H4 (cell line): ENCODE measurements around the gene ZC3H8. TPM values are rescaled to one million over a fixed set of nuclear protein-coding genes. Genes with fewer than 3 reads are reported as not detected.
"Not testable (repeated sequence)": the region's sequence is repeated elsewhere in the genome, so short reads cannot be mapped to it uniquely, and the experiment has no call there.

ENCODE experiments used
- DNase-seq: peaks from one replicate; pipeline ENCODE4 v3.0.0-alpha.2; 2015; ENCODE audit warnings: low spot score
- total RNA-seq: library from RNA; depleted of rRNA; stranded (reverse); fragments of >200 nt; shearing (Covaris generic); gene quantifications from 2 replicates; pipeline ENCODE4 v1.2.3, GENCODE V29; 2014

Gene ZC3H8
- total RNA-seq, 1 experiment from 2014 or later: 5.6 TPM

DNA sequence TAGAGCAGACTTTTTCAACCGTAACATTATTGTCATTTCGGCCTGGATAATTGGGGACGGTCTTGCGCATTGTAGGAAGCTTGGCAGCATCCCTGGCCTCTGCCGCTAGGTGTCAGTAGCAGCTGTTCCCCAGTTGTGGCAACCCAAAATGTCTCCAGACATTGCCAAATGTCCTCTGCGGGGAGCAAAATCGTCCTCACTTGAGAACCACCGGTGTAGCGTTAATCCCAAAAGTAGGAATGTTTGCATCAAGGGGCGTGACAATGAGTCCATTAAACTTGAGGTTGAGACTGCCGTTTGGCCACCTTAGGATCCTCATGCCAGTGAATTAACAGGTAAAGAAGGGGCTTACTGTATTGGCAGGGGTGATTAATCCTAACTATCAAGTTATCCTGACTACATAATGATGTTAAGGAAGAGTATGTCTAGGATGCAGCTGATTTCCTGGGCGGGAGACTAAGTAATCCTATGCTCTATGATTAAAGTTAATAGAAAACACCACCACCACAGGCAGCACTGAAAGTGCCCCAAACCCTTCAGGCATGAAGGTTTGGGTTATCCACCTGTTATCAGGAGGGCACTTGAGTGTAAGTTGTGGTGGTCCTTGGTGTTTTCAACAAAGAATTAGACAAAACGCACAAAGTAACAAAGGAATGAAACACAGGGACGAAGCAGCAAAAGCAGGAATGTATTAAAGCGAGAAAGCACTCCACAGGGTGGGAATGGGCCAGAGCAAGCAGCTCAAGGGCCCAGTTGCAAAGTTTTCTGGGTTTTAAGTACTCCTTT lies 4.9 kb upstream of the ZC3H8 start:
- DNase-seq: peak; percentile 53

DNA sequence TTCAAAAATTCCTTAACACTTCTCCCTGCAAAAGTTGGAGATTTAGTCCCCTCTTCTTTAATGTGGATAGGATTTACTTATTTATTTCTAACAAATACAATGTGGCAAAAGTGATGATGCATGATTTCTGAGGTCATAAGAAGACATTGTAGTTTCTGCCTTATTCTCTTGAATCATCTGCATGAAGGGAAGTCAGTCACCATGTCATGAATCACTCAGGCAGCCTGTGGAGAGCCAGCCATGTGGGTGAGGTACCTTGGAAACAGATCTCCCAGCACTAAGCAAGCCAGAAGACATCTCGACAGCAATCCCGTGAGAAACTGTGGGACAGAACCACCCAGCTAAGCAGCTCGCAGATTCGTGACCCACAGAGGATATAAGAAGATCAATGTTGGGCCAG lies 2.7 kb upstream of the ZC3H8 start:
- DNase-seq: no peak

DNA sequence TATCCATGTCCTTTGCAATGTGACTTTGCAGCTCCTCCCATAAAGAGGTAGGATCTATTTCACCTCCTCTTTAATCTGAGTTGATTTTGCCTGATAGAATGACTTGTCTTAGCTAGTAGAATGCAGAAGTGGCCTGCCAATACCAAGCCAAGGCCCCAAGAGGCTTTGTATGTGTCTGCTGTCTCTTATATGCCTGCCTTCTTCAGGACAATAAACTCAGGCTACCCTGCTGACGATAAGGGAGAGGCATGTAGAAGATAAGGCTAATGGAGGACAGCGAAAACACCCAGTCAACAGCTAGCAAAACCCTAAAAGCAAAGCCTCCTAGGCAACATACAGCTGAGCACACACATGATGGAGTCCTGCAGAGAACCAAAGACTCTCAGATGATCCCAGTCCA lies 1.8 kb upstream of the ZC3H8 start:
- no peak for DNase-seq

DNA sequence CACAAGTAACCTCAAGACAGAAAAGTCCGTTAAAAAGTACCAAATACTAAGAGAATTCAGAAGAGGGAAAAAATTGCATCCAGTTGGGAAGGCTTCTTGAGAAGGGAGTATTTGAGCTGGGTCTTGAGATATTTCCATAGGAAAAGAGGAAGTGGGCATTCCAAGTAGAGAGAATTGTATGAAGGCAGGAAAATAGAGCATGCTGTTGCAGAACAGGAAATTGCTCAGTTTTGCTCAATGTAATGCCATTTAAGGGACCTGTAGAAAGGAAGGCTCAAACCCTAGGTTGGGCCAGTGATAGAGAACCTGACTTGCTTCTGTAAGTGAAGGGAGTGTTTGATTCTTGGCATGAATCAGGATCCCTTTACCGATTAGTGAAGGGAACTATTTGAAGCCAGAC lies 1.0 kb upstream of the ZC3H8 start:
- no peak for DNase-seq

DNA sequence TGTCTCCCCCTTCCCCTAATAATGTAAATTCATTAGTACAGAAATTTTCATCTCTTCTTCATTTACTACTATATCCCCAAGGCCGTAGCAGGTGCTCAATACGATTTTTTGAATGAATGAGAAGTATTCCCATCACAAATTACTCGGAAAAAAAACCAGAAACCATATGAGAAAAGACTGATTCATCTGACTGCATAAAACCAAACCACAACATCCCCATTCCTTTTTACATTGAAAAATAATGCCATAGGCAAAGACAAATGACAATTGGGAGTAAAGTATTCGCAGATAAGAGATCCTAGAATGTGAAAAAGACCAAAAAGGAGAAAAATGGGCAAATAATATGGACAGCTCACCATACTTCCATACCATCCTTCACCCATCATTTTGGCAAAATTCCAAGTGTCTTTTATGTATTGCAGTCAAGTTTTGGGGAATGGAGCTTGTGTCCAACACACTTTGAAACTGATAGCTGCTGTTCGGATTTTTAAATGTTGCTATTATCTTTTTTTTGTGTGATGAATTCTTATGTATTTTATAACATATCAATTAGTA lies 1.5 kb downstream of the ZC3H8 start:
- DNase-seq: no peak

DNA sequence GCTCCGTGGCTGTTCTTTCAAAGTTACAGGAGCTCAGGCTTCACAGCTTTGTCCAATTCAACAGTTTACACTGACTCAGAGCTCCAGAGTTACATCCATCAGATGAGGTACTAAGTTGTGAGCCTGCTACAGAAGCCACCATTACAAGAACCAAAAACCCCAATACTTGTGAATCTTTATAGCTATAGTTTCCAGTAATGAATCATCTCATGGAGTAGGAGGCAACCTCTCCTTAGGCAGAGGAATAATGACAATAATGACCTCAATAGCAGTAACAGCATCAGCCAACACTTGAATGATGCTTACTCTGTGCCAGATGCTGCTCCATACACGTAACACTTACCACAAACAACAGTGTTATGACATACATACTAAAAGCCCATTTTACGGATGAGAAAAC lies 3.6 kb downstream of the ZC3H8 start:
- no peak for DNase-seq

DNA sequence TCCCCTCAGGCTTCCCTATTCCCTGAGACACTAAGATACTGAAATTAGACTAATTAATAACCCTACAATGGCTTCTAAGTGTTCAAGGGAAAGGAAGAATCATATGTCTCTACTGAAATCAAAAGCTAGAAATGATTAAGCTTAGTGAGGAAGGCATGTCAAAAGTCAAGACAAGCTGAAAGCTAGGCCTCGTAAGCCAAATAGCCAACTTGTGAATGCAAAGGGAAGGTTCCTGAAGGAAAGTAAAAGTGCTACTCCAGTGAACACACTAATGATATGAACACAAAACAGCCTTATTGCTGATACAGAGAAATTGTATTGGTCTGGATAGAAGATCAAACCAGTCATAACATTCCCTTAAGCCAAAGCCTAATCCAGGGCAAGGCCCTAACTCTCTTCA lies 10.0 kb downstream of the ZC3H8 start:
- DNase-seq: no peak

DNA sequence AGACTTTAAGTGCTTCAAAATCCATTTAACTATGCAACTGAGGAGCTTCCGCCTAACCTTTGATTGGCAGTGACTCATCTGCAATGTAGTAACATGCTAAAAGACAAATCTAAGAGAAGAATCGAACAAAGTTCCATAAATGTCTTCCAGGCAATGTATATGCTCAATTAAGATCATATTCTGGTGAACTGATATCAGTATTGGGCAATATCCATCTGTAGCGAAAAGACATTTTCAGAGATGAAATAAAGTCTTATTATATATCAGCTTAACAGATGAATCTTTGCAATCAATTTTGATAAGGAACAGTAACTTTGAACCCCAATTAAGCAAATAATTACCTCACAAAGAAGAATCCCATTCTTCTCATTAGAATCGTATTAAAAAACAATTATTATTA lies 11.6 kb downstream of the ZC3H8 start:
- DNase-seq: no peak

DNA sequence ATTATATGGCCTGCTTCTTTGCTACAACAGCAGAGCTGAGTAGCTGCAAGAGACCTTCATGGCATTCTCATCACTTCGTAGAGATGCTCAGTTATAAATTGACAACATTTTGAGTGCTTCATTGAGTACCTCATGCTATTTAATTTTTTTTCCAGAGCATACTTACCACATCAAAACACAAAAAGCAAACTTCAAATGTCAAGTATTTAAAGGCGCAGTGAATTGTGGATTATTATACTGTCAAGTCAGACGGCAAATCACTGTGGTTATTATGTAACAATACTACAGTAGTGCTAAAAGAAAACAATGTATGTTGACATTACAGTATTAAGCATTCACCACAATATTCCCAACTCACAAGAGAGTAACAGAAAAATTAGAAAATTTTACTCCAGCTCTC lies 12.5 kb downstream of the ZC3H8 start:
- DNase-seq: no peak

DNA sequence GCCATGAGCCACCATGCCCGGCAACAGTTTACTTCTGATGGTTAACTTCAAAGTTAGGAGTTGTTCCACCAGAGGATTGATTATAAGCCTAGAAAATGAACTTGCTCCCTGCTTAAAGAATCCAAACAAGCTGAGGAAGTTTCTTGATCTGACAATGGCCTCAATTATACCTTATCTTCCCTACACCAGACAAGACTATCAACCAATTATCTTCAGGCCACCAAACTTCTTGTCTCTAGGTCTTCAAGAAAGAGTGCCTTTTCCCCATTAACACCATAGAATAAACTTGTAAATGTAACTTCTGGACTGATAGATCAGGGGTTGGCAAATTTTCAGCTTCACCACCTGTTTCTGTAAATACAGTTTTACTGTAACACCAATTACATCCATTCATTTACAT lies 15.0 kb downstream of the ZC3H8 start:
- DNase-seq: no peak

DNA sequence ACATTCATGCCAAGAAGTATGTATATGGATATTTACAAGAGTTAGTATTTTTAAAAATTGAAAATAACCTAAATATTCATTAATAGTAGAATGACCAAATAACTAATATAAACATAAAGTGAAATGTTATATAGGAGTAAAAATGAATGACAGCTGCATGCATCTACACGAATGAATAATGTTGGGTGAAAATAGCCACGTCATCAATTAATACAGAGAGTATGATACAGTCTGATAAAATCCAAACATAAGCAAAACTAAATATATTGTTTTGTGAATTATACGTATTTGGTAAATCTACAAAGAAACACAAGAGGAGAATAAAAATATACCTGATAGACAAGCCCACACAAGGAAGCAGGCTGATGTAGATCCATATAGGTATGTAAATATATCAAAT lies 24.5 kb downstream of the ZC3H8 start:
- DNase-seq: no peak

DNA sequence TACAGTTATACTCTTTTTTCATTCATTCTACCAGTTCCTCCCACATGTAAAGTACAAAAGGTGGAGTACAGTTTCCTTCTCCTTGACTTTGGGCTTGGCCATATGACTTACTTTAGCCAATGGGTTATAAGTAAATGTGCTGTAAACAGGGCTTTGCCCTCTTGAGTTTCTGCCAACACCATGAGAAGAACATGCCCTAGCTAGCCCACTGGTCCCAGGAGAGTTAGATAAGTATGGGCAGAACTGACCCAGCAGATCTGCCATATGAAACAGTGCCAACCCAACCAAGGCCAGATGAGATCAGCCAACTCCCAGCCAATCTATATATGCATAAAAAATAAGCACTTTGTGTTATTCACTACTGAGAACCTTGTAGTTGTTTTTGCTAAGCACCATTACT lies 25.5 kb downstream of the ZC3H8 start:
- peak; percentile 40 for DNase-seq

DNA sequence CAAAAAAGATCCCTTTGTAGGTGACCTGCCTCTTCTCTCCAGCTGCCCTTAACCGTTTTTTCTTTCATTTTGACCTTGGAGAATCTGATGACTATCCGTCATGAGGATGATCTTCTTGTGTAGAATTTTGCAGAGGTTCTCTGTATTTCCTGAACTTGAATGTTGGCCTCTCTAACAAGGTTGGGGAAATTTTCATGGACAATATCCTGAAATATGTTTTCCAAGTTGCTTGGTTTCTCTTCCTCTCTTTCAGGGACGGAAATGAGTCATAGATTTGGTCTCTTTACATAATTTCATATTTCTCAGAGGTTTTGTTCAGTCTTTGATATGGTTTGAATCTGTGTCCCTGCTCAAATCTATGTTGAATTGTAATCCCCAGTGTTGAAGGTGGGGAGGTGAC lies 34.0 kb downstream of the ZC3H8 start:
- no peak for DNase-seq

DNA sequence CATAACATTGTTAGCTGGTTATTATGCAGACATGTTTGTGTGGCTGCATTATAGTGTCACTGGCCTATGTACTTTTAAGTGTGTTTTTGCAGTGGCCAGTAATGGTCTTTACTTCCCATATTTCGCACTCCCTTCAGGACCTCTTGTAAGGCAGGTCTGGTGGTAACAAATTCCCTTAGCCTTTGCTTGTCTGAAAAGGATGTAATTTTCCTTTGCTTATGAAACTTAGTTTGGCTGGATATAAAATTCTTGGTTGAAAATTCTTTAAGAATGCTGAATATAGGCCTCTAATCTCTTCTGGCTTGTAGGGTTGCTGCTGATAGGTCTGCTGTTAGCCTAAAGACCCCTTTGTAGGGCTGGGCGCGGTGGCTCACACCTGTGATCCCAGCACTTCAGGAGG lies 34.7 kb downstream of the ZC3H8 start:
- DNase-seq: no peak

DNA sequence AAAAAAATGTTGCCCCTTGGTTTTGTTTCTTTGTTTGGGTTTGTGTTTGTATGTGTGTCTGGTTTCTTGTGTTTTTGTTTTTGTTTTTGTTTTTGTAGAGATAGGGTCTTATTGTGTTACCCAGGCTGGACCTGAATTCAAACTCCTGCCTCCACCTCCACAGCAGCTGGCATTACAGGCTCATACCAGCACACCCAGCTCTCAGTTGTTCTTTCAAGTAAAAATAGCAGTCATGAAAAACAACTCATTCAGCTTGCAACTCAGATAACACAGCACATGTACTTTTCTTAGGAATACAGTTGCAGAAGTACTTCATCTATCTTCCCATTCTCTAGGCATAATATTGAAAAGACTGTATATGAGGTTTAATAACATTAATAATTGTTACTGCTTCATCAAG lies 37.0 kb downstream of the ZC3H8 start:
- DNase-seq: no peak

DNA sequence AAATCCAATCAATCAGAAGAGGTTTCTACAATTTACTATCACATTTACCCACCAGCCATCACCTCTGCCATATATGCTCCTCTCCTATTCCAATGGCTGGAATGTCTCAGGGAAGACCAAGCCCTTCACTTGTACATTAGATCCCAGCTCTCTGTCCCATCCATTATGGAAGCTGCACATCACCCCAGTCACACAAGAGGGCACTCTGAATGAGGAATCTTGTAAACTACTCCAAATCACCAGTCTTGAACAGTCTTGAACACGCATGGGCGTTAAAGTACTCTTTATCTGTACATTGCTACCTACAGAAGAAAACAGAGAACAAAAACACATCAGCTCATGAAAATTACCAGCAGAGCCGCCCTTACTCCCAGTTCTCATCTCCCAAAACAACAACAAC lies 38.7 kb downstream of the ZC3H8 start:
- DNase-seq: no peak

DNA sequence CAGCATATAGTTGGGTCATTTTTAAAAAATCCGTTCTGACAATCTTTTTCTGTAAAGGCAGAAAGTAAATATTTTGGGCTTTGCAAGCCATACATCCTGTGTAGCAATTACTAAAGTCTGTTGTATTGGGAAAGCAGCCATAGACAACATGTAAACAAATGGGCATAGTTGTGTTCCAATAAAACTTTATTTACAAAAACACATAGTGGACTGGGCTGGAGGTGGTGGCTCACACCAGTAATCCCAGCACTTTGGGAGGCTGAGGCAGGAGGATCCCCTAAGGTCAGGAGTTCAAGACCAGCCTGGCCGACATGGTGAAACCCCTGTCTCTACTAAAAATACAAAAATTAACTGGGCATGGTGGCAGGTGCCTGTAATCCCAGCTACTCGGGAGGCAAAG lies 46.9 kb downstream of the ZC3H8 start:
- not testable (repeated sequence) for DNase-seq

DNA sequence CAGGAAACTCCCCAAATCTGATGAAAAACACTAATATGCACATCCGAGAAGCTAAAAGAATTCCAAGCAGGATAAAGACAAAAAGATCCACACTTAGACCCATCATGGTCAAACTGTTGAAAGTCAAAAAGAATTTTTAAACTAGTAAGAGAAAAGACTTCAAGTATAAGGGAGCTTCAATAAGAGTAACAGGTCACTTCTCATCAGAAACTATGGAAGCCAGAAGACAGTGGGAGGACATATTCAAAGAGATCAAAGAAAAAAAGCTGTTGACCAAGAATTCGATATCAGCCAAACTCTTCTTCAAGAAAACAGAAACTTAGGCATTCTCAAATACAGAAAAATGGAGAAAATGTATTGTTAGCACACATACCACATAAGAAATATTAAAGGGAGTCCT lies 50.4 kb downstream of the ZC3H8 start:
- DNase-seq: no peak

DNA sequence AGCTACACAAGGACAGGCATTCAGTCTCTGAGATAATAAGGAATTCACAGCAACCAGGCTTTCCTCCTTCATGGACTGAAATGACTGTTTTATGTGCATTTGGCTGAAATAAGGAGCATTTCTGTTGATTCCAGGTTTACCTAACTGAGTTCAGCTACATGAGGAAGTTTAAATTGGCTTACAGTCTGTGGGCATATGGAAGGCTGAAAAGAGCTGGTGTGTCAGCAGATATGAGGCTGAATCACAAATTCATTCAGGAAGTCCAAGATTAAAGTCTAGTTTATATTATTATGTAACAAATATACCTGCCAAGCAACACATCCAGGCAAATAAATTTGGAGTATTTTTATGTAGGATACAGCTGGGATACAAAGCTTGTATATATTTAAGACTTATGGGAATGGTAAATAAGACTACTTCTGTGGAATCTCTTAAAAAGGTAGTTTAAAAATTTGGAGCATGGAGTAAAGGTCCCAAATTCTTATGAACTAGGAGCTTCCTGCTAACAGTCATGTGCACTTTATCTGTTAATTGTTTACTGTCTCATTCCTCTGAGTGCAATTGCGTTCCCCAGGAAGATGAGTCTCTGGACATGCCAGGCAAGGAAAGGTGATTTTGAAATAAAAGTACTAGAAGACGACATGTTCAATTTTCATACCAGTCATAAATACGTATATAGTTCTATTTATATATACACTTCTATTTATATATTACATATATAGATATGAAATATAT lies 53.0 kb downstream of the ZC3H8 start:
- no peak for DNase-seq

DNA sequence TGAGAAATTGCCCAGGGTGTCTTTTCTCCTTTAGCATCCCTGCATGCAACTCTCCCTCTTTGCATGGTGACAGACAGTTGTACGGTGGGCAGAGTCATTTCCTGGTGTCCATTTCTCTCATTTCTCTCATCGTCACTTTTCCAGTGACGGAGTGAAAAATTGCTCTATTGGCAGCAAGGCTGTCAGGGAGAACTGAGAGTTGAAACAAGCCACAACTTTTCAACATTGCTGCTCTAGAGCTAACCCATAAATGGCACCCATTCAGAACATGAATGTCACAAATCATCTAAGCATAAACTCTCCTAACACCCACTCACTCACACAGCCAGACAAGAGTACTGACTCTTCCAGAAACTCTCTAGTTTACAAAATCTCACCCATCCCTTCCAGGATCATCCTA lies 55.7 kb downstream of the ZC3H8 start:
- DNase-seq: no peak

DNA sequence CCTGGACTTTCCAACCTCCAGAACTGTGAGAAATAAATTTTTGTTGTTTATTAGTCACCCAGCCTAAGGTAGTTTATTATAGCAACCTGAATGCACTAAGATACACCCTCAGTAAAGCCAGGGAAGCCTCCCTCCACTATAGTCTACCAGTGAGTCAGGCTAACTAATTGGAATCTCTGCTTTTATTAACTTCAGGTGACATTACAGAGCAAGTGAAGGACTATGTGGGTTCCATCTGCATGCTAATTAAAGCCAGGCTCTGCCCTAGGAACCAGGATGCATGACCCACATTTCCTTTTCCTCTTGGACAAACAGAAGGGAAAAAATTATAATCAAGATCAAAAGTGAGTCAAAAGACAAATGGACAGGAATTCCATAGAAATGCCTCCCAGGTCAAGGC lies 56.1 kb downstream of the ZC3H8 start:
- DNase-seq: no peak

DNA sequence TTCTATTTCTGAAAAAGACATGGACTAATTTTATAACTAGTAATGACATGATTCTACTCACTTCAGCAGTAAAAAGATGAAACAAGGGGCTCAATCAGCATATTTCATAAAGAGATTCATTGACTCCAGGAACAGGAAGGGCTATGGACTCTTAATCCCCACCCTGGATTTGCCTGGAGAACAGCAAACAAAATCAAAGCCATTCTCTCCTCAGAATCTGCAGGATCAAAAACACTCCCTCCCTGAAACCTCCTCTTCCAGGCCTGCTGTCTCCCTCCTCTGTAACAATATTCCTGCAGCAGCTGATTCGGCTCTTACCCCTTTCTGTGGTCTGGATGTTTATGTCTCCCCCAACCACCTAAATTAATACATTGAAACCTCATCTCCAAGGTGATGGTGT lies 57.0 kb downstream of the ZC3H8 start:
- DNase-seq: no peak

DNA sequence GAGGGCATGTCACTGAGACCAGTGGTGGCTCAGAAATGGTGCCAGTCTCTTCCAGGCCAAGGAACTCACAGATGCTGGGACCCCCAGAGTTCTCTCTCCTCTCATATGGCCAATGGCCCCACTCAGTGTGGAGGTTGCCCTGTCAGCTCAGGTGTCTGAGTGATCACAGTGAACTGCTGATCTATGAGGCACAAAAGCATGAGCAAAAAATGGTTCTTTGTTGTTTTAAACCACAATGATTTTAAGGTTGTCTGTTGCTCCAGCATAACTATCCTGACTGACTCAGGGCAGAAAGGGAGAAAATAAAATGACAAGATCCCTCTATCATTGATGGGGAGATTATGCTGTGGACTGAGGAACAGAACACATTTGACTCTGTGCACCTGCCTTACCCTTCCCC lies 58.9 kb downstream of the ZC3H8 start:
- DNase-seq: no peak
